NCI-H2081 (cell line): ENCODE results near the gene LRMDA.
"Not testable (repeated sequence)": the region's sequence is repeated elsewhere in the genome, so short reads cannot be mapped to it uniquely, and the experiment has no call there.

ENCODE experiments used
- DNase-seq, 2 experiments: peaks; one replicate each; lab custom pipeline; 2025; lab: John Stamatoyannopoulos, UW

Gene LRMDA

DNA sequence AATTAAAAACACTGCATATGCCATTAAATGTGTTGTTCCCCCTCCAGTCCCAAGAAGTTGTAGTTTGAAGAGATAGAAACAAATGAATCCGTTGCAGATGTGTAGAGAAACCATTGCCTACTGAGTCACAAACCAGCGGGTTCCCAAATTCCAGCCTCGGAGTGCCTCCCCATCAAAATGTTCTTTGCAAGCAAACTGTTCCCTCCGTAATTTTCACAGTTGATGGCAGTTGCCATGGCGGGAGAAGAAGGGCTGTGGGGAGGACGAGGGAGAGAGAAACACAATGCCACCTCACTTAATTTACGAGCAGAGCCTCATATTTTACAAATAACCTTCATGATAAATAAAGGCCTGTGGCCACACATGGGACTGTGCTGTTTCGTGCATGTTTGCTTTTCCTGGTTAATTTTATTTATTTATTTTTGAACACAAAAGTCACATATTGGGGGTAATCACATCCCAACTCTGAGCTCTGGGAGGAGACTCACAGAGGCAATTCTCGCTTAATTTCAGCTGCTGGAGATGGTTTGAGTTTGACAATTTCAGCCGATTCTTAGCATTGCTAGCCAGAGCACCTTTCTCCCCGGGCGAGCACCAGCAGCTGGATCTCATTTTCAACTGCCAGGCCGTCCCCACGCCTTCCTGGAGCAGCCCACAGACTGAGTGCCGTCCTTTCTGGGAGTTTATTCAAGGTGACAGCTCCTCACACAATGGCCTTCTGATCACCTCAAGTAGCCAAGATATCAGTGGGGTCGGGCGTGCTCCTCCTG, 1122.0 kb downstream of the LRMDA start:
- no peak for DNase-seq

DNA sequence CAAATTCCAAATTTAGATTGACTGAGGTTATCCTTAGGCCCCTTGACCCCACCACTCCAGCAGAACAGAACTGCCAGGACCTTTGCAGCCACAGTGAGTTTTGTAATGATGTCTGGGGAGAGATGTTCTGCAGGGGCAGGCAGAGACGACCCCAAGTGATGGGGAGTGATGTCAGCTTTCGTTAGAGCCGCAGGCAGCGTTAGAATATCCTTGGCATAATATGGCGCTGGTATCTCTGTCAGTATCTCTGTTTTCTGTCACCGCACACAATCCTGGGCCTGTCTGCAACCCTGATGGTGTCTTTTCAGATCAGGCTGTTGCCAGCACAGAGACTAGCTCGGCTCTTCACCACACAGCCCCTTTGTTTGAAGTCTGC, 1122.6 kb downstream of the LRMDA start:
- DNase-seq = no peak

DNA sequence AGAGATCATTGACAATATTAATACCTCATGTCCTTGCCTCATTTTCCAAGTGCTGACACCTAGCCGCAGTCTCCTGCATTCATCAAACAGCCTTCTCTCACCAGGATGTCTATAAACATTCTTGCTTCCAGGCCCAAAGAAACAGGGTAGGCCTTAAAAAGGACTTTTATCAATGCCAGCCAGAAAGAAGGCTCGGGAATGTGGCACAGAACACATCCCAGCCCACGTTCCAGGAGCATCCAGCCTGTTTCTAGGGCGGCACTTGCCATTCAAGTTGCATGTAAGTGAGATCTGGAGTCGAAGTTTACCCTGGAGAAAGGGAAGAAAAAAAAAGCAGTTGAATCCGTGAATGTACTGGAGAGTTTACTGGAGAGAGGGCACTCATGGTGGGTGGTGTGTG, 1123.1 kb downstream of the LRMDA start:
- DNase-seq = no peak

DNA sequence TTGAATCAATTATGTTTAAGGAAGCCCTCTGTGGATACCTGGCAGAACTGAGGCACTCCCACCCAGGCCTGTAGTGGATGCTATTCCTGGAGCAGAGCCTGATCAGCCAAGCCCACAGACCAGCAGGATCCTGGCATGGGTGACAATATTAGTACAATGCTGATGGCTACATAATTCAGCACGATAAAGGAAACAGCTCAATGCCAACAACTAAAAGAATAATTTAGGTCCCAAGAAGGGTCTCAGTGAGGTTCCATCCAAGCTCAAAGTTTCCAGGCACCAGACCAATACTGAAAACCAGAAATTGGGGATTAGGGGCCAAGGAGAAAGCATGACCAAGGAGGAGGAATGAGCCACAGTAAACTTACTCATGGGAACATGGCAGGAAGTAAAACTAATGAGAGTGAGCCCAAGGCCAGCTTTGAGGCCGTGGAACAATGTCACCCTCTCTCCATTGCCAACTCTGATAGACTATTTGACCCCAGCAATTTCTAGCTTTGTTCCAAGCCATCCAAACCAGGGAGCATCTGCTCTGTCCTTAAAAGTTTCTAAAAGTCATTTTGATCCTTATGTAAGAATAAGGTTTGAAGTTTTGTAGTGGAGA, 1123.7 kb downstream of the LRMDA start:
- no peak for DNase-seq

DNA sequence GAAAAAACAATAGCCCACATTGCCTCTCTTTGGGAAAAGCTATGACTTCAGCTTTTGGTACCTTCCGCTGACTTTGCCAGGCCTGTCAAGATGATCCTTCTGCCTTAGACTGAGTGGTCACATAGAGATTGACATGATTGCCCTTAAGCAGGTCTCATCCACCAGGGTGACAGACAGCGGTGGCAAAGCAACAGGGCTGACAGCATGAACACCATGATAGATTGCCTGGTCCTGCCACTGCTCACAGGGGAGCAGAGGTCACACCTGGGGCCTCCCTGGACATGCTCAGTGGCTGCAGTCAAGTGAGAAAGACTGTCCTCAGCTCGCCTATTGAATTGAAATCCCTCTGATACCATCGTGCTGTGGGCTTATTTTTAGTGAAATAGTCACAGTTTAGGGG, 1125.9 kb downstream of the LRMDA start:
- DNase-seq = no peak

DNA sequence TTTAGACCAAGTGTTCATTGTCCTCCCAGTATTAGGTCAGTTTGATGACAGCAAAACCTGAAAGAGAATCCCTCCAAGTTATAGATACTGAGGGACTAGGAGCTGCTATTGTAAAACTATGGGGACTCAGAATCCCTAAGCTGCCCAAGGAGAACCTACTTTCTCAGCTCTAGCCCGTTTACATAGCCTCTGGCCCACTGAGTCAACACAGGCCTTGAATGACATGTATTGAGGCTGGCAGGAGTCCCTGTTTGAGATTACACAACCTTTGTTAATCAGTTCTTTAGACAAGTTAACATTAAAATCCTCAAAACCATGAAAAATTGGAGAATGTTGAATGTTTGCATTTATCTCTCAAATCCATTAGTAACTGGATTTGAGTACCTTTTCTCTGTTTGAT, 1127.2 kb downstream of the LRMDA start:
- DNase-seq = peak; percentile 5 to 57

DNA sequence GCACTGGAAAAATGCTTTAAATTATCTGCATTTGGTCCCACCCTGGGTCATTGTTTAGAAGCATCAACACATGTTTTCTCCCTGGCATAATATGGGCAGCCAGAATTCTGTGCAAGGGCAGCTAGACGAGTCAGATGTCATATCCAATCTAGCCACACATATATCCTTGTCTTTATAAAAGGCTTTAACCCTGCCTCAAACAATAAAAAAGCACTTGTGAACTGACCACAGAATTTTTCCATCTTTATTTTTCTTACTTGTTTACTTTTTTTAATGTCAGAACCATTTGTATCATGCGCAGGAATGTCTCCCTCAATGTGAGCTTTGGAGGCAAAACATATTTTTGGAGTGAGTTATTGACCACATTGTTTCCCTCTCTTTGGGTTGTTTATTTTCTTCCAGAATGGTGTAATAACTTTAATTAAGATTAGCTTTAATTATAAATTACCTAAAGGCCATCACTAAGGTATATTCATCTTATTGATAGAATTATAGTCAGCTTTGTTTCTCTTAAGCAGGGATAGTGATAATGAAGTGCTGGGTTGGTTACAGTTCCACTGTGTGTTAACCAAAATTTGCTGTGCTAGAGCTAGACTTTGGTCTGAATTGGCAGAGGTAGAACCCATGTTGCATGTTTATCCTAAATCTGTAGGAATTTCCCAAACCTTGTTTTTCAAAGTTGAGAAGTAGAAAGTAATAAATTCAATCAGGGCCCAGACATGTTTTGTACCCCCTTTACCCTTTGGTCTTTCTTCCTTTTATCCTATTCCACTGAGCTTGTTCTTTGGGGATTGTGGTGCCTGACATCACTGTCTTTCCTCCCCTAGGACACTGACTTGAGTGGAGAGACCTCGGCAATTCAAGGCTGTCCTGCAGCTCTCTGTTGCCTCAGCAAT, 1127.8 kb downstream of the LRMDA start:
- DNase-seq = no peak

DNA sequence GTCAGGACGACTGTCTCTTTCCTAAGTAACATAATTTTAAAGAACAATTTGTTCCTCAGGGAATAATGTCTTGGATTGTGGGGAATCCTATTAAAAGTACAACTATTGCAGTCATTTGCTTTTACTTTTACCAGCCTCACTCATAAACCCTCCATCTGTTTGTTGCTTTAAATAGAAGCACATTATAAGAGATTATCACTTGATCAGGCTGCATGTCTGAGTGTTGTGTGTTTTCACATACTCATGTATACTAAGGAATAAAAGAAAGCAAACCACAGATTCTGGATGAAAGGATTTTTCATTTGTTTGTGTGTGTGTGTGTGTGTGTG, 1128.4 kb downstream of the LRMDA start:
- no peak for DNase-seq

DNA sequence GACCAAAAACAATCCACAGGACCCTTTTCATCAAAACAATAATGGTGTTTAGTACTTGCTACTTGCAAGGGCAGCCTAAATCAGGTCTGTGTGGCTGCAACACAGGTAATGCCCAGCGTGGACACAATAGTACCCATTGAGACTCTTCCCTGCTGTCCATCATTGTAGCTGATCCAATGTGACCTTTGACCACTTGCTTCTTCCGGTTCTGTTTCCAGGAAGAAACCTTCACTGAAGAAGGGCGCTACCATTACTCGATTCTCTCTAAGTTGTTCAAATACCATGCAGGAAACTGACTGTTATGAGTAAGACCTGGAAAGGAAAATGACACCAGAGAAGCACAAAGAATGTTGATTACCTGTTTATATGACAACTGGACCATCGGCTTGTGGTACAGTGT, 1128.9 kb downstream of the LRMDA start:
- DNase-seq = no peak

DNA sequence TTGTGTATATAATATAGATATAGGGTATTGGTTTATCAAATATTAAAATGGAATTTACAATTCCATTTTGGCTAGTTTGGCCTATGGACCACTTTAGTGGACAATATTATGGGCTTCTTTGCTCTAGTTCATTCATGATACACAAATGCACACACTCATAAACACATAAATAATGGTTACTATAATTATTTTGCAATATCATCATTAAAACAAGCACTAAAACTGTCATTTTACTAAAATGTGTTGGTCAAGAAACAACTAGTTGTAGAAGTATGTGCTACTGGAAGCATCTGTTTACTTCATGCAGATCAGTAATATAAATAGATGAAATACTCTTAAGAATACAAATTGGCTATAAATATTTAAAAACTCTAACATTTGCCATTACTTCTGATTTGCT, 1131.9 kb downstream of the LRMDA start:
- no peak for DNase-seq

DNA sequence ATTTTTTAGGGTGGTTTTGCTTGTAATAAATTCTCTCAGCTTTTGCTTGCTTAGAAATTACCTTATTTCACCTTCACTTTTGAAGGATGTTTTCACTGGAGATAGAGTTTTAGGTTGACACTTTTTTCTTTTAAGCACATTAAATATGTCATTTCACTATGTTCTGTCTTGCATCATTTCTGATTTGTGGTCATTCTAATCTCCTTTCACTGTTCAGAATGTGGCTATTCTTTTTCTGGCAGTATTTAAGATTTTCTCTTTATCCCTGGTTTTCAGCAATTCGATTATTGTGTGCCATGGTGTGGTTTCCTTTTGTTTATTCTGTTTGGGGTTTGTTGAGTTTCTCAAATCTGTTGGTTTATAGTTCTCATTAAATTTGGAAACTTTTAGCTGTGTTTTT, 1140.6 kb downstream of the LRMDA start:
- DNase-seq = no peak

DNA sequence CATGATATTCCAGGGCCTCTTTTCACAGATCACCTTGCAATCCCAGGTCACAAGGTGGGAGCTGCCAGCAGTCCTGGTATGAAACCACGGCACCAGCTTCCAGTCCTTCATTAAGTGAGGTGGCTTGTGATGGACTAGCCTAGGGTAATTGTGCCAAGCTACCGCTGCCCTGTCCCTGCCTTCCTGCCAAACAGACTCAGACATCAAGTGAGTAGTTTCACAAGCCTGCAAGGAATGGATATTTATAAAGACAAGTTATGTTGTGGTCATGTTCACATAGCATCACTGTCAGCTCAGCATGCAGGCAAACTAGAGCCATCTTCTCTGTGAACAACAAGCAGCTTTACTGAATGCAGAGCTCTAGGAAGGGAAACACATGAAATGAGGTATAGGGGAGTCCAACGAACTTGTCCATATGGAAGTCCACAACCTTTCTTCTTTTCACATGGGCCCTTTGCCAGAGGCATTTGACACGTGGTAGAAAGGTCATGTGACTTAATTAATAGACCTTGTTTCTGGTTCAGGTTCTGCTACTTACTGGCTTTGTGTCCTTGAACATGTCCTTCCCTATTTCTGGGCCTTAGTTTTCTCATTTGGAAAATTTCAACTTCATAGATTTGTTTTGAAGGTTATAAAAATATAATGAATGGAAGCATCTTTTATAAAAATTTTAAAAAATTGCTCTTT, 1145.0 kb downstream of the LRMDA start:
- DNase-seq = no peak

DNA sequence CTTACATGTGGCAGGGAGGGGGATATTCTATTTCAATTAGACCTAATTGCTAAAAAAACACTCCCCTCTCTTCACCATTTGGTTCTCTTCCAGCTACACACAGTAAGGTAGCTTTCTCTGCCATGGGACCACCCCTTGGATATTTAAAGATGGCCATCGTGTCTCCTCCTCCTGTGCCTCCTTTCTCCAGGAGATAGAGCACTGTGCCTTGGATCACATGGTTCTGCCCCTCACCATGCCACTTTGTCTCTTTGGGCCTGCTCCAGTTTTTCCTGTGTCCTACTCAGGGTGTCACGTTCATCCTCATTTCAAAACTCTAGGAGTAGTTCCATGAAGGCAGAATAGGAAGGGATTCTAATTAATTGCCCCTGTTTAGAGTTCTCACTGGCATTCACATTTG, 1146.0 kb downstream of the LRMDA start:
- DNase-seq = no peak

DNA sequence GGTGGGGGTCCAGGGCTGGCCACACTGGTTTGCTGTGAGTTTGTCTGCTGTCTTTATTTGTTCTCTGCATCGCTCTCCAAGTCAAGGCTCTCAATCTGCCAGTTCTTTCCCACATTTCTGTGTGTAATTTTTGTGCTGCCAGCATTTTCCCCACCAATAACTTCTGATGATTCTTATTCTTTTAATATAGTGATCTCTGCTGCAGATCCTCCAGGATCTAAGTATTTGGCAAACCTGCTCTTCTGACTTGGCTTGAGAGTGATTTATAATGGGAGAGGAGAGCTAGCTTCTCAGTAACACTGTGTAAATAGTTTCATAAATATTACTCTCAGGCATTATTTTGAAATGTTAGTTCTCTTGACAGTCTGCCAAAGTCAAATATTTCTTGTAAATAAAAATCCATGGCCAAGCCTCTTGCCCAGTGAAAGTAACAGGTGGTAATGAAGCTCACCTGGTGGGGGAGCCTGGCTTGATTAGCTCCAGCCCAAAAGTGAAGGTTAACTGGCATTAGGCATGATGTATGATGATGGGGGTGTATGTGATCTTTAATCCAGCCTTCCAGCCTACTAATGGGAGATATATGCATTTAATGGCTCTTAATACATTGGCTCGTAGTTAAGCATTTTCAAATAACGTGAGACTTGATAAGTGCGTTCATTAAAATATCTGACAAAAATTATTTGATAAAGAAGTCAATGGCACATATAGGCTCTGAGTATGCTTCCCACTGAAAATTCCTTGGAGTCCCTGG, 1150.3 kb downstream of the LRMDA start:
- no peak for DNase-seq

DNA sequence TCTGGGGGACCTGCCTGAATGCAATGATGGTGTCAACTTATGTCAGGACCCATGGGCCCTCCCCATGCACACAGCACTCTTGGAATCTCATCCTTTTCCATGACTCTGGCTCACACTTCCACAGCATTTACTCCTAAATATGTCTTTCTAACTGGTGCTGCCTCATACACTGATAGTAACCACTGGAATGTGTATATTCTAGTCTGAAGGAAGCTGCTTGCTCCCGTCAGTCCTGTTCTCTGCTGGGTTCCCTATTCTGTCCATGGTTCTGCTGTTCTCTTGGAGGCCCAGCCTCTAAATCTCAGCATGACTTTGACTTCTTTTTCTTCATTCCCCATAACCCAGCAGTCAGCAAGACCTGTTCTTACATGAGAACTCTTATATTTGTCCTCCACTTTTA, 1151.1 kb downstream of the LRMDA start:
- no peak for DNase-seq

DNA sequence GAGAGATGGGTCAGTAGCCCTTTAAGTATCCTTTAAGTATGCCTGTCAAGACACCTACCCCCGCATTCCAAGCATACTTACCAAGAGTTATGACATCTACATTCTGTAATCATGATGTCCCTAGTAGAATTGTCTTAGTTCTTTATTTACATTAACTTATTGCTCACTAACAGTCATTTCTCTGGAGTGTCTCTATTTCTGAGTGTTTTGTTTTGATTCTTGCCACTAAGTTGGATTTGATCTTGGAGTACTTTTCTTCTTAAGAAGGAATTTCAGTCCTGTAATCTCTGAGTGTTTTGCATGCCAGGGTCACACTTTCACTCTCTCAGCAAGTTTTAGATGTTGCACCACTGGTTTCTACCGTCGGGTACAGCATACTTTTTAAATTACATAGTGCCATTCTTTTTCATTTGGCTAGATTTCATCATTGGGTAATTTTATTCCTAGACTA, 1152.3 kb downstream of the LRMDA start:
- DNase-seq = no peak

DNA sequence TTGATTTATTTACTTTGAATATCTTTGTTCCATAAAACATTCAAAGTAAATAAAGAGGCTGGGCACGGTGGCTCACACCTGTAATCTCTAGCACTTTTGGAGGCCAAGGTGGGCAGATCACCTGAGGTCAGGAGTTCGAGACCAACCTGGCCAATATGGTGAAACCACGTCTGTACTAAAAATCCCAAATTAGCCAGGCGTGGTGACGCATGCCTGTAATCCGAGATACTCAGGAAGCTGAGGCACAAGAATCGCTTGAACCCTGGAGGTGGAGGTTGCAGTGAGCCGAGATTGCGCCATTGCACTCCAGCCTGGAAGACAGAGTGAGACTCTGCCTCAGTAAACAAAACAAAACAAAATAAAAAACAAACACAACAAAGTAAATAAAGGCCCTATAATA, 1153.0 kb downstream of the LRMDA start:
- not testable (repeated sequence) for DNase-seq
